ENCODE measurements around the gene SMCO4. TPM values are rescaled to one million over a fixed set of nuclear protein-coding genes. Genes with fewer than 3 reads are reported as not detected.

The SMCO4 gene
- total RNA-seq, 1 experiment from 2014 or later = 7.6 TPM

DNA sequence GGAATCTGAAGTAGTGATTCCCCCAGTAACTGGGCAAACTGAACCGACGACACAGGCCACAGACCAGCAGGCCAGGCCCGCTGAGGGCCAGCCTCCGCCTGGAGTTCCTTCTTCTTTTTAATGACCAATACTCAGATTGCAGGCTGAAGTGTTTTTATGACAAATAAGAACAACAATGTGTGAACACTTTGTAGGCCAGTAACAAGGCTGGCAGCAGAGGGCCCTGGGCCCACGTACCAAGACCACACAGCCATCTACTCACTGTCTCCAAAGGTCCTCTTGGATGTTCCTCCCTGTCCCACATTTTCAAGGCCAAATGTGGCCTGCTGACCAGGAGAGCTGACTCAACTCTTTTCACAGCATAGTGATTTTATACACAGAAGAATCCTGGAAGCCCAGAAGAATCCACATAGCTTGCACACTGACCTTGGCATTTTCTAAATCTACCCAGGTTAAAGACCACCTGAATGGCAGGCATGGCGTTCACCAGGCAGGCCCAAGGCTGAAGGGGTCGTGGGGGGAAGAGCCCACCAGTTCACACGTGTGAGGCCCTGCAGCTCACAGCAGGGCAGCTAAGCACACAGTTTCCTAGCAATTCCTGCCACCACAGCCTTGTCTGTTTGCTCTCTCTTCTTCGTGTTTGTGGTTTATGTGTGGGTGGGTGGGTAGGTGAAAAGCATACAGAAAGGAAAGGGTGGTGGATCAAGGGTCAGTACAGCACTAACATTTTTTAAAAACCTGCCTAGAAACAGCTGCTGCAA is 13.3 kb downstream of the SMCO4 start:
- no peak for DNase-seq (ENCODE audit: extremely low read depth, low read depth)

DNA sequence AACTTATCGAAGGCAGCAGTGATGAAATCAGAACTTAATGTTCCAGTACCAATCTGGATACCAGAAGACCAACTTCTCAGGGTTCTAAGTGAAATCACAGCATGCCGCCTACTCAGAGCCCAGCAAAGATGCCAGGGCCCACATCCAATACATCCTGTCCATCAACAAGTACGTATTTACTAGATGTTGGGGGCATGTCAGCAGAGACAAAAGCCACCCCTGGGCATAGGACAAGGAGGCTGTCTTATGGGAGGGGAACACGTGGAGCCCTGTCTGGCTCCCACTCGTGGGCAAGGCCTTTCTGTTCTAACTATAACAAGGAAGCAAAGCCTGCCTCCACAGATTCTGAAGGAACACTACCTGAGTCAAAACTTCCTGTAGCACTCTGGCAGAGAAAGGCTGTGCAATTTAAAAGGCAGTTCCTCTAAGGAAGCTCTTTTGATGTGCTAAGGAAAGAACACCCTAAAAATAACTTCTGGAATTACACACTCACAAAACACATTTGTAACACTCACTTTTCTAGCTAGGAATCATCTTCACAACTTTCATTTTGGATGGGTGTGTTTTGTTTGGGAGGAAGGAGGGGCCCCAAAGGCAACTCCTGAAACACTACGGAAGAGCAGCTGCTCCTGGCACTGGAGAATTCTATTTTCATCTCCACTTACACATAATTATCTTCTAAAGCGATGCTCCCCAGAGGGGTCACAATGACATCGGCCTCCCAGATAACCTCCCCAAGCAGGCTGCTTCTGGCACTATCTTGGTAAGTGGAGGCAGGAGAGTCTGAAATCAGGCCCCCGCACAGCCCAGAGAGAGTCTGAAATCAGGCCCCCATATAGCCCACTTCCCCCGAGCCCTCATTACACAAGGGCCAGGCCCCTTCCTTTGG is 14.2 kb downstream of the SMCO4 start:
- DNase-seq (ENCODE audit: extremely low read depth, low read depth) = no peak

DNA sequence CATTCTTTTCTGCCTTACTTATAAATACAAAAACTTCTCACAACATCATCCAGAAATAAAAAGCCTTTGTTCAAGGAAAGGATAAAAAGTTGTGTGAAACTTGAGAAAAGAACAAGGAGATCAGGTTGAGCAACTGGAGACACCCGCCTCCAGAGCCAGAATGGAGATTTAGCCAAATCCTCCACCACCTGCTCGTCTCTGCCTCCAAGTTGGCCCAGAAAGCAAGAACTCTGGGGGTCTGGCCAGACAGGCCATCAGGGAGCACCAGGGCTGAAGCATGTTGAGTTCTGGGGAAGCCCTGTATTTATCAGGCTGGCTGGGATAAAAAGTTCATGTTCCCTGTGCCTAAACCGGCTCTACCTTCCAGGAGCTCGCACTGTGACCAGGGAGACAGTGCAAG is 14.9 kb downstream of the SMCO4 start:
- DNase-seq (ENCODE audit: extremely low read depth, low read depth) = no peak

DNA sequence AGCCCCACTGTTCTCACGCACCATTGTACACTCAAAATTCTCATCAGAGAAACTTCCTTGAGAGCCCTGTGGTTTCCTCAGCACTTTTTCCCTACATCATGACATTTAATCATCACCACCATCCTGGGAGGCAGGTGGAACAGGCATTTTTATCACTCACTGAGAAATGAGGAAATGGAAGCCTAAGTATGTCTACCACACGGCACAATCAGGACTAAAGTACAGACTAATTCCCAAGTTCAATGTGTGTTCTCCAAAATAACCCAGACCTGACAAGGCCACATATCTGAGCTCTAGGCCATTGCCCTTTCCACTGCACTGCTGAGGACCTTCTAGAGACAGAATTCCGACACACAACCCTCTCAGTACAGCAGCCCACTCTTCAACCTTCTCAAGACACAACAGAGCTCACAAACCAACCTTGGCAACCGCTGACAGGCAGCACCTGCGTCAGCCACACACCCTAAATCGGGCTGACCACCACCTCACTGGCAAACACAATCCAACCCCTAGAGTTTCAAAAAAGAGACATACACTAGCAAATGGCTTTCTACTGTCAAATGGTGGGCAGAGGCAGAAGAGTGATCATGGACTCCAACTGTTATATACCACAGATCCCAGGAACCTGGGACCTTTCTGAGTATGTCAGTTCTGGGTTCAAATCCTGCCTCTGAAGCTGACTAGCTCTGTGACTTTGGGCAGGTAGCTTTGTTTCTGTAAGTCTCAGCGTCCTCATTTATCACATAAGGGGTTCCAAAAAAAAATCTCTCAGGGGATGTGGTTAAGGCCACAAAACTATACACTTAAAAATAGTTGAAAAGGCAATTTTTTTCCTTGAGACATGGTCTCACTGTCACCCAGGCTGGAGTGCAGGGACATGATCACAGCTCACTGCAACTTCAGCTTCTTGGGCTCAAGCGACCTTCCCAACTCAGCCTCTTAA is 16.3 kb downstream of the SMCO4 start:
- no peak for DNase-seq (ENCODE audit: extremely low read depth, low read depth)

DNA sequence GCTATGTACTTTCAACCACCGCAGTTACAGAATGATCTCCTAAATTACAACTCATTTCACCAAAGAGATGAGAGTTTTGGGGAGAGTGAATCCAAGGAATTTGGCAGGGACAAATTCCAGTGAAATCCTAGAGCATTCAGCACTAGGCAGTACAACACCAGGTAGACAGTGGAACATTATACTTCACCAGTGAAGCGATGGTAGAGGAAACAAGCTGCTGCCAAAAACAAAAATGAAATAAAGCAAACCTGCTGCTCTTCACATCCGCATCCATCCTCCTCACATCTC is 16.9 kb downstream of the SMCO4 start:
- no peak for DNase-seq (ENCODE audit: extremely low read depth, low read depth)

DNA sequence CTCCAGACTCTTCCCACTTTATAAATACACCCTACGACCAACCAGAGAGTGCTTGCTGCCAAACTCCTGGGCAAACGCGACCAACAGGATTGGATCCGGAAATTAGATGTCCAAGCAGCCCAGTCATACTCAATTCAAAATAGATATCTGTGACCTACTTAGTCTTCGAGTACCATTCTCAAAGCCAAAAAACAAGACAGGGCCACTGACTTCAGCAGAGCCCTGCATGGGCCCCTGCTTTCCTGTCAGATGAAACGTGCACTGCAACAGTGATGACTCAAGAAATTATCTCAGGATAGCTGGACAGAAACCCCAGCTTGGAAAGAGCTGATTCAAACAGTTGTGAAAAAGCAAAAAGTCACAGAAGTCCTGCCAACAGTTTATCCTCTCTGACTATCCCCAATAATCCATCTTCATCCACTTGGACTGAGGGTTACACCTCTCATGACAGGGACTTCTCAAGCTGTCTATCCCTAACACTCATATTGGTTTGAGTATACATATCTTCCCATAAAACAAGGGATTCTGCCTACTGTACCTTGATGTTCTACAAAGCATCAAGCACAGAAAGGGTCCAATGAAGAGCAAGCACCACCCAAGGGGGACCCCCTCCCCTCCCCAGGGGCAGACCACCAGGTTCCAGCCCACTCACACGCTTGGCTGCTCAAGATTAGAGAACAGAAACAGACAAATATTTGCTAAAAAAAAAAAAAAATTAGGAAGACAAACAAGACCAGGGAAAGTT is 17.4 kb downstream of the SMCO4 start:
- no peak for DNase-seq (ENCODE audit: extremely low read depth, low read depth)

DNA sequence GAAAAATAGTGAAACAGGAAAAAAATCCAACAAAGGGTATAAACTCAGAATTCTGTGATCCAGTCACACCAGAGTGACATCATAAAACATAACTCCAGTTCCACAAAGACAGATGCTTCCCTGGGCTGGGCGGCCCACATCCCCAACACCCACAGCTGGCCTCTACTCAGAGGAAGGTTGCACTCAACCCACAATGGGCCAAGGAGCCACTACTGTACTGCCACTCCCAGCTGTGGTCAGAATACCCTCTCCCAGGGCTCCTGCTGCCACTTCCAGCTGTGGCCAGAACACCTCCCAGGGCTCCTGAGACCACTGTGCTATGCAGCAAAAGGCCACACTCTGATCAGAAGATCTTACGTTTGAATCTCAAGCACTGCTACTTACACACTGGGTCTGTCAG is 18.3 kb downstream of the SMCO4 start:
- no peak for DNase-seq (ENCODE audit: extremely low read depth, low read depth)

DNA sequence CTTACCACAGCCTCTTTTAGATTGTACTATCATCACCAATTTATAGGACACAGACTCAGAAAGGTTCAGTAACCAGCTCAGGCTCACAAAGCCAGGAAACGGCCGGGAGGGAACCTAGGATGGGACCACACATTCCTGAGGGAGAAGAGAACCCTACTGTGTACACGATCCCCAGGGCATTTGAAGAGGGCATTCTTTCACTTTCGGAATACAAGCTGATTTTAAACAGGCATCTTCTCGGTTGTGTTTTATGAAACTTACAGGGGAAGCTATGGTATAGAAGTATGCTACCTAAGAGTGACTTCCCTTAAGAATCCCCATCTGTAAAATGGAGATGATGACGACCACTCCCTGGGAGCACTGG is 19.0 kb downstream of the SMCO4 start:
- DNase-seq (ENCODE audit: extremely low read depth, low read depth) = no peak

DNA sequence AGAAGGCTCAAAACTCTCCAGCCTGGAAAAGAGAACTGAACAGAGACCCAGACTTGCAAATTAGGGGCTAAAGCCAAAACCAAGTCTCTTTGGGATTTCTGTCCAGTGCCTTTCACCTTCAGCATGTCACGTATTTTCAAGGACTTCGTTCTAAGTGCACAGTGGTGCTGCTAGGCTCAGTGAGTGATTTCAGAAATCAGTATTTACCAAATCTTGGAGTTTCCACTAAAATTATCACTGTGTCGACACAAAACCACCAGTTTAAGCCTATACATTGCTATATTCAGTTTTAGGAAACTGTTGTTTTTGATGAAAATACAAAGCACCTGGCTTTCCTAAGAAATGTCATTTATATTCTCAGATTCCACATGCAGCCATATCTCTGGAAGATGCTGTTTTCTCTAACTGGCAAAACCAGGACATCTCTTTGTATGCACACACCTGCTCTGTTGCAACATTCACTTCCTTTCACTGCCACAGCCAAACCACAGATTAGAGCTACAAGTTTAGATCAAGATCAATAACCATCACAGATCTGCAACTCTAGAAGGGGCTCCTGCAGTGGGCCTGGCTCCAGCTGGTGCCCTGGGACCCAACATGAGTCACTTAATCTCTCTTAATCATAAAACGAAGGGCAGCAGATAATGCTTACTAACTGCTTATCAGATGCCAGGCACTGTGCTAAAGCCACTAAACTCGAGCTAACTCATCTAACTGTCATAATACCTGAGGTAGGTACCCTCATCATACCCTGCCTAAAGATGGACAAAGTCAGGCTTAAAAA is 22.3 kb downstream of the SMCO4 start:
- no peak for DNase-seq (ENCODE audit: extremely low read depth, low read depth)

DNA sequence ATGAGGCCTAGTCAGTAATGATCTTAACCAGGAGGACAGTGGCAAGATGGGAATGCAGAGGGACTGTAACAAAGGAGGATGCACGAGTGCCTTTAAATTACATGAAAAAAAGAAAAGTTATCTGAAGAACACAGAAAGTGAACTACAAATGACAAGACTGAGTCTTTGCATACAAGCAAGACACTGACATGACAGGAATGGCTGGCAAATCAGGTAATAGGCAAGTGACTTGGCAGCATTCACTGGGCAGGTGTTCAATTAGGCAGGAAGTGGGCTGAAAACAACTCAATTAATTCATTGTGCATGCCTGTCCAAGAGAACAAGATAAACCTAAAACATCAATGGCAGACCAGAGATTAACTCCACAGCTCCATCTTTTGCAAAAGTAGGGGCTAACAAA is 24.0 kb downstream of the SMCO4 start:
- DNase-seq (ENCODE audit: extremely low read depth, low read depth) = no peak

DNA sequence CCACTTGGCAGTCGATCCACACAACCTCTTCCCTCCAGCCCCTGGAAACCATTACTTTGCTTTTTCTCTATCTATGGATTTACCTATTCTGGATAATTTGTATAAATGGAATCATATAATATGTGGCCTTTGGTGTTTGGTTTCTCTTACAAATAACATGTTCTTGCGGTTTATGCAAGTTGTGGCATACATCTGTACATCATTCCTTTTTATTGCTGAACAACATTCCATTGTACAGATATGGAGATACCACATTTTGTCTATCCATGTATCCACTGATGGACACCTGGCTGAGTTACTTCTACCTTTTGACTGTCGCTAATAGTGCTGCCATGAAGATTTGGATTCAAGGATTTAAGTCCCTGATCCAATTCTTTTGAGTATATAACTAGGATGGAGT is 25.1 kb downstream of the SMCO4 start:
- no peak for DNase-seq (ENCODE audit: extremely low read depth, low read depth)

DNA sequence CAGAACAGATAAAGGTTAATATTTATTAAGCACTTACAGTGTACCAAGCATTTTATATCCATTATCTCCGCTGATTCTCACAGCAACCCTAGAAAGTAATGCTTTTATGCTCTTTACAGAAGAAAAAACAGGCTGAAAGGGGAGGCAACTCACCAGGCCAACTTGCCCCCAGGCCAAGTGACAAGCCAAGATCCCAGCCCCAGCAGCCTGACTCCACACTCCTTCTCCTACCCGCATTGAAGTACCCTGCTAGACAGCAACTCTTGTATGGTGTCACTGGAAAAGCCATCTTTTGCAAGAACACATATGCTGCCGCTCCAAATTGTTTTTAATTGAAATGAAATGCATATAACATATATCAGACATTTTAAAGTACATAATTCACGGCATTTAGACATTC is 25.6 kb downstream of the SMCO4 start:
- DNase-seq (ENCODE audit: extremely low read depth, low read depth) = no peak

DNA sequence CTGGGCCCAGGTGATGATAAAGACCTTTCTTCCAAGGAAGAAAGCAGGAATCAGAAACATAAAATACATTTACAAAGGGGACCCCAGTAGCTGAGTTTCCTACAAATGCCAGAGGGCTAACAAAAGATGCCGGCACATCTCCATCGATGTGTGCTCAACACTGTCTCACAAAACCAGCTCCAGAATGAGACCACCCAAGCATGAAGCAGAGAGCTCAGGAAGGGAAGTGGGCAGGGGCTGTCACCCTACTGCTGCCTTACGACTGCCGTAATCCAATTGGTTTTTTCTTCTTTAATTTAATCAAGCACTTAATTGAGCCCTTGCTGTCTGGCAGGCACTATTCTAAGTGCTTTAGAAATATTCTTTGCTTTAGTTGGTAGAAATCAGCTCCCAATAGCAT is 26.1 kb downstream of the SMCO4 start:
- no peak for DNase-seq (ENCODE audit: extremely low read depth, low read depth)

DNA sequence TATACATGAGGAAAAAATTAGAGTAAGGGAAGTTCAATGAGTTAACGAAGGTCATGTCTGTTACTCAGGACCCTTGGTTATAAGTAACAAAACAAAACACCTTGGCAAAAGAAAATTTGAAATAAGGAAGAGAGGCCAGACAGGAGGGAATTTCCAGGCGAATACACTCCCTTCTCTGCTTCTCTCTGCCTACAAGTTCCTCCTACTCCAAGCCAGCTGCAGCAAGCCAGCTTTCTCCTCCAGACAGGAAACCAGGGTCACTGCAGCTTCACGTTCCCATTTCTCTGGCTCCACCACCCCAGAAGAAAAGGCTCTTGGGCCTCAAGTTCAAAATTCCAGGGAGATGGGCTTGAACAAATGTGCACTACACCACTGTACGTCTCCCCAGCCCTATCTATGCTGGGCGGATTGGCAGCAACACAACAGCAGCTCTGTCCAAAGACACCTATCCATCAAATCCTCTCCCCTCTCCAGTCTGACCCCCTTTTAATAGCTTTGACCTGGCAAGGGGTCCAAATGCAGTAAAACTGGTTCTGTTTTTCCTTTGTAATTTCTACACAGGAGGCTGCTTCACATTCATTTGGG is 27.7 kb downstream of the SMCO4 start:
- DNase-seq (ENCODE audit: extremely low read depth, low read depth) = no peak

DNA sequence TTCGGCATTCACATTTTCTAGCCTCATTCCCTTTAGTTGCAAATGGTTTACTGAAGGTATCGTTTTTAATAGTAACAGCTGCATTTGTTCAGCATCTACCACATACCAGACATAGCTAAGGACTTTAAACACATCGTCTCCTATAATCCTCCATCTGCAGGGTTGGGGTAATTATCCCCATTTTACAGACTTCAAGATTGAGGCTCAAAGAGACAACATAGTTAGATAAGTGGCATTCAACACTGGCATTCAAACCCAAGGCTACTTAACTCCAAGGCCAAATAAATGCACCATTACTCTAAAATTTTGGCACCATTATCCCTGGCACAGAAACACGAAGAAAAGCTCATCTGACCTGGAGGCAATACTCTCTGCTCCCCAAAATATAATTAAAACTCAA is 28.5 kb downstream of the SMCO4 start:
- no peak for DNase-seq (ENCODE audit: extremely low read depth, low read depth)

DNA sequence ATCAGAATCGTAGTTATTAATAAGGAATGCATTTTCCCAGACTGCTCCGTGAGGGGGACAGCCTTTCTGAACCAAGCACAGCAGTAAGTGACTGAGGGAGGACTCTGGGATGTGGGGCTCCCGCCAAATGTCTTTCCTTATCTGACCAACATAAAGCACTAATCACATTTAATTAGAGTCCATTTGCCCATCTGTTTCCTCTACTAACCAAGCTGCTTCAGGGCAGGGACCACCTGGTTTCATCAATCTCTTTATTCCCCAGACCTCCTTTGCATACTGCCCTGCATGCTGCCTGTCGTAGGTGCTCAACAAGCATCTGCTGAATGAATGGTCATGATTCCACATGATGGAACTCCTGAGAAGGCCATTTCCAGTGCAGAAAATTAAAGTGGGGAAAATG is 29.4 kb downstream of the SMCO4 start:
- no peak for DNase-seq (ENCODE audit: extremely low read depth, low read depth)

DNA sequence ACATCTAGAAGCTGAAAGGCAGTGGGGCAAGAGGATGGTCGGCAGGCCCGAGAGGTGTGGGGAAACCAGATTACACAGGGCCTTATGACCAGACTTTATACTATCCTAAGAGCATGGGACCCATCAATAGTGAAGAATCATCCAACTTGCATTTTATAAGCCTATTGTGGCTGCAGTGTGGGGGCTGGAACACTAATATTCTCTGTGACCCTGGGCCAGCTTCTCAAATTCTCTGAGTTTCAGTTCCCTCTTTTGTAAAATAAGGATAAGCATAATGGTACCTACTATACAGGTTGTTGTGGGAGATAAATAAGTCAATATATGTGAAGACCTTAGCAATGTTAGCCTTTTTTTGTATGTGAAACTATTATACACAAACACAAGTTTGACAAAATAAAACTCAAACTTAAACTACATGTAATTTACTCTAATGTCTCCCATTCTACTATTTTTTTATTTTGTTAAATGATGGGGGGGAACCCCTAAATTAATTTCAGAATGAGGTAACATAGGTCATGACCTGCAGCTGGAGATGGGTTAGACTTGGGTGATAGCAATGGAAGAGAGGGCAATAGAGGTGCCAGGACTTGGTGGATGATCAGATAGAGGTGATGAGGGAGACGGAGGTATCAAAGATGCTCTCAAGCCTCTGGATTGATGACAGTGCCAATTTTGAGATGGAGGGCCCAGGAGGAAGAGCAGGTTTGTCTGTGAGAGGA is 30.1 kb downstream of the SMCO4 start:
- no peak for DNase-seq (ENCODE audit: extremely low read depth, low read depth)

DNA sequence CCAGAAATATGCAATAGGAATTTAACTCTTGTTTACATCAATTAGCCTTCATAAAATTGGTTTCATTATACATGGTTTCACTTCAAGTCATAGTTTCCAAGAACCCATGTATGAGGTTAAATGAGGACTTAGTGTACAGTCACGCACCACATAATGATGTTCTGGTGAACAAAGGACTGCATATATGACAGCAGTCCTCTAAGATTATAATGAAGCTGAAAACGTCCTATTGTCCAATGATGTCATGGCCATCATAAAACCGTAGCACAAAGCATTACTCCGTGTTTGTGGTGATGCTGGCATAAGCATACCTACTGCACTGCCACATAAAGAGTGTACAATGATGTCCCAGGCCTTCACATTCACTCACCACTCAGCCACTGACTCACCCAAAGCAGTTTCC is 31.1 kb downstream of the SMCO4 start:
- no peak for DNase-seq (ENCODE audit: extremely low read depth, low read depth)
